ENCODE measurements around the gene ANTKMT.

Gene ANTKMT

DNA sequence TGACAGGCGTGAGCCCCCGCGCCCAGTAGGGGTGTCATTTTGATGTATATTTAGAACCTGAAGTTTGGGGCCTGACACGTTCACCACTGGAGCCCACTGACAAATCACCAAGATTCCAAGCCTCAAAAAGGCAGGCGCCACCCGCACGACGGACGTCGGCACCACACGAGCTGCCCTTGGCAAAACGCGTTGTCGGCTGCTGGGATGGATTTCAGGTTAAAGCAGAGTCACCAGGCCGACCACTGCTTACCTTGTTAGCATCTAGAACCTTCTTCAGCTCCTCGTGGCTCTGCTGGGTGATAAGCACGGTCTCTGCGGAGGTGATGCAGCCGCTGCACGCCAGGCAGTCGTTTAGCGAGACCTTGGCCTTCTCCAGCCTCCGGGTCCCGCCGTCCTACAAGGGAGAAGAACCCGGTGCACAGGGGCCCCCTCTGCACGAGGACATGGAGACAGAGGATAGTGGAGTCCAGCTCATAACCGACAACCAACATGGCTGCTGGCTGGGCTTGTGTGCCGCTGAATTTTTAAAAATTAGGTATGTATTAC lies 16.1 kb downstream of the ANTKMT start:
- H3K4me3 ChIP-seq (ENCODE audit: low read depth, low read length) = no peak overlapping the region
- peaks cover 7% of the 10 kb centered on the region for H3K79me2 ChIP-seq (ENCODE audit: control insufficient read depth, insufficient read depth, low read length, poor library complexity)
- no peak overlapping the region for H2AK5ac ChIP-seq (ENCODE audit: low read length)
- no peak for DNase-seq
- H3K4me1 ChIP-seq (ENCODE audit: control insufficient read depth in 1 of 2, insufficient read depth in 2 of 2, low read length in 2 of 2) = peaks cover 0 to 9% of the 10 kb centered on the region in 2 experiments
- H3K23ac ChIP-seq (ENCODE audit: low read length) = no peak overlapping the region
- no peak overlapping the region for H4K12ac ChIP-seq (ENCODE audit: low read depth, low read length)
- no peak overlapping the region for H3K27ac ChIP-seq (ENCODE audit: low read depth, low read length)
- no peaks in the 10 kb centered on the region for H3K27me3 ChIP-seq (ENCODE audit: insufficient read depth, low read length)
- peaks cover 8% of the 10 kb centered on the region for H3K79me1 ChIP-seq (ENCODE audit: low read length)
- H2BK12ac ChIP-seq (ENCODE audit: low read length) = no peak overlapping the region
- no peak overlapping the region for H2AFZ ChIP-seq (ENCODE audit: insufficient read depth, low read length, poor library complexity)
- no peak overlapping the region for H3K9ac ChIP-seq (ENCODE audit: low read length)
- H3K36me3 ChIP-seq (ENCODE audit: control insufficient read depth in 1 of 2, insufficient read depth in 2 of 2, low read length in 2 of 2) = peaks cover 43 to 51% of the 10 kb centered on the region in 2 experiments
- no peak overlapping the region for H3K4me2 ChIP-seq (ENCODE audit: low read length)
- no peak overlapping the region for H4K8ac ChIP-seq (ENCODE audit: low read depth, low read length)
- H3K18ac ChIP-seq (ENCODE audit: low read length) = no peak overlapping the region
- WGBS (ENCODE audit: extremely low coverage, insufficient coverage, insufficient read length) = no CpG with 5 or more reads among the region's 29 CpGs
- no peak overlapping the region for H3K4ac ChIP-seq (ENCODE audit: low read depth, low read length)
- H2BK120ac ChIP-seq (ENCODE audit: insufficient read depth, low read length, poor library complexity) = no peak overlapping the region
- H4K91ac ChIP-seq (ENCODE audit: low read depth, low read length) = no peak overlapping the region
- H3K14ac ChIP-seq (ENCODE audit: low read length) = no peak overlapping the region
- H3K9me3 ChIP-seq (ENCODE audit: insufficient read depth, low read depth, low read length) = no peaks in the 10 kb centered on the region
- H2BK5ac ChIP-seq (ENCODE audit: low read depth, low read length, poor library complexity) = no peak overlapping the region

DNA sequence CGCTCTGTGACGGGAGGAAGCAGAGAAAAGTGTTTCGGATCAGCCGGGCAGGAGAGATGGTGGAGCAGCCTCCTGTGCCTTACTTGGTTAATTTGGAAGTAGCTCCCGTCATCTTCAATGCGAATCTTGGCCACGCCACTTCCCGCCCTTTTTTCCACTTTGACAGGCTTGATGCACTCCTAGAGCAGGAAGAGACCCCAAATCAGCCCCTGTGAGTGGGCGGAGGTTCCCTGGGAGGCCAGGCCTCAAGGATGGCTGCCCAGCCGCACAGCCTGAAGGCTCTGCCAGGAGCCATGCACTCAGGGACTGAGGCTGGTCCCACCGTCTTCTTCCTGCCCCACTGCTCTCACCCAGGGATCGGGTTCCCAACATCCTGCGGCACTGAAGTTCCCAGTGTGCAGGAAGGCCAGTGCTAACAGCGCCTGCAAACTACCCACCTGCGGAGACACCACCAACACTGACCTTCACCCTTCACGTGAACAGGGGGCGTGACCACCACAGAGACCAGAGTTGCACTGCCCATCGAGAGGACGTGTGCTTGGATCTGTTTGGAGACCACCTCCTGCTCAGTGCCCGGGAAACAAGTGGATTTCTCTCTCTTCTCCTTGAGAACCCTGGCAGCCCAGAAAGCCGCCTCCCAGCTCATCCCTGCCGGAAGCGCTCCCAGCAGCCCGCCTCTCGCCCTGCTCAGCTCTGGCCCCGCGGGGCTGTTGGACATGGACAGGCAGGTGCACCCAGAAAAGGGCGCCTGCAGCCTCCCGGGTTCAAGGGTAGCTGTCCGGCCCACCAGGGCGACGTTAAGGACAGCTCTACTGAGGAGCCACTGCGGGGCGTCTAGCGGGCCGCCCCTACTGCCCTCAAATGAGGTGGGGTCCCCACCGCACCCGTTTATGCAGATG lies 18.9 kb downstream of the ANTKMT start:
- Histone ChIP-seq H3K18ac (ENCODE audit: low read length) (peak overlapping the region; percentile 62), H3K9me3 (ENCODE audit: insufficient read depth, low read depth, low read length) (no peaks in the 10 kb centered on the region), H3K27ac (ENCODE audit: low read depth, low read length) (no peak overlapping the region), H4K91ac (ENCODE audit: low read depth, low read length) (peak overlapping the region; percentile 90), H3K4me2 (ENCODE audit: low read length) (peak overlapping the region; percentile 96), H3K9ac (ENCODE audit: low read length) (peak overlapping the region; percentile 72), H2BK5ac (ENCODE audit: low read depth, low read length, poor library complexity) (no peak overlapping the region), H3K4me3 (ENCODE audit: low read depth, low read length) (peak overlapping the region; percentile 87), H2BK120ac (ENCODE audit: insufficient read depth, low read length, poor library complexity) (peak overlapping the region; percentile 52), H3K4ac (ENCODE audit: low read depth, low read length) (peak overlapping the region; percentile 77), H4K8ac (ENCODE audit: low read depth, low read length) (peak overlapping the region; percentile 91), H3K27me3 (ENCODE audit: insufficient read depth, low read length) (no peaks in the 10 kb centered on the region), H2BK12ac (ENCODE audit: low read length) (no peak overlapping the region), H3K14ac (ENCODE audit: low read length) (peak overlapping the region; percentile 84), H3K4me1 (ENCODE audit: control insufficient read depth in 1 of 2, insufficient read depth in 2 of 2, low read length in 2 of 2) (peaks cover 0 to 9% of the 10 kb centered on the region in 2 experiments), H3K79me1 (ENCODE audit: low read length) (peaks cover 8% of the 10 kb centered on the region), H3K23ac (ENCODE audit: low read length) (no peak overlapping the region), H3K79me2 (ENCODE audit: control insufficient read depth, insufficient read depth, low read length, poor library complexity) (peaks cover 7% of the 10 kb centered on the region), H3K36me3 (ENCODE audit: control insufficient read depth in 1 of 2, insufficient read depth in 2 of 2, low read length in 2 of 2) (peaks cover 23 to 25% of the 10 kb centered on the region in 2 experiments), H2AFZ (ENCODE audit: insufficient read depth, low read length, poor library complexity) (peak overlapping the region; percentile 62), H2AK5ac (ENCODE audit: low read length) (peak overlapping the region; percentile 66), H4K12ac (ENCODE audit: low read depth, low read length) (peak overlapping the region; percentile 81)
- WGBS (ENCODE audit: extremely low coverage, insufficient coverage, insufficient read length) = no CpG with 5 or more reads among the region's 38 CpGs
- DNase-seq = no peak

DNA sequence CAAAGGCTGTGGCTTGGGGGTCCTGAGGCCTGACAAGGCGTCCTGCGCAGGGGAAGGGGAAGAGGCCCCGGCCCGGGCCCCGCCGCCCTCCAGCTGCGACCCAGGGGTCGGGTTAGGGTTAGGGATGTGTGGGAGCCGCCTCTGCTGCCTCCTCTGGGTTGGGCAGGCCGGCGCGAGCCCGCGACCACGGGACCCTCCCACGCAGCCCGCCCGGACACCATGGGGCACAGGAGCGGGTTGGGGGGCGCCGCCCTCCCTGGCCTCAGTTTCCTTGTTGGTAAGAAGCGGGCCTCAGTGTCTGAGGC lies 19.5 kb downstream of the ANTKMT start:
- H3K27me3 ChIP-seq (ENCODE audit: insufficient read depth, low read length) = no peaks in the 10 kb centered on the region
- peak overlapping the region; percentile 90 for H4K91ac ChIP-seq (ENCODE audit: low read depth, low read length)
- peak overlapping the region; percentile 87 for H3K4me3 ChIP-seq (ENCODE audit: low read depth, low read length)
- peak overlapping the region; percentile 81 for H4K12ac ChIP-seq (ENCODE audit: low read depth, low read length)
- H3K4me2 ChIP-seq (ENCODE audit: low read length) = peak overlapping the region; percentile 96
- DNase-seq = no peak
- peaks cover 8% of the 10 kb centered on the region for H3K79me1 ChIP-seq (ENCODE audit: low read length)
- peak overlapping the region; percentile 62 for H2AFZ ChIP-seq (ENCODE audit: insufficient read depth, low read length, poor library complexity)
- peak overlapping the region; percentile 77 for H3K4ac ChIP-seq (ENCODE audit: low read depth, low read length)
- no peaks in the 10 kb centered on the region for H3K9me3 ChIP-seq (ENCODE audit: insufficient read depth, low read depth, low read length)
- H2BK5ac ChIP-seq (ENCODE audit: low read depth, low read length, poor library complexity) = peak overlapping the region; percentile 44
- peaks cover 18 to 20% of the 10 kb centered on the region in 2 experiments for H3K36me3 ChIP-seq (ENCODE audit: control insufficient read depth in 1 of 2, insufficient read depth in 2 of 2, low read length in 2 of 2)
- peaks cover 0 to 9% of the 10 kb centered on the region in 2 experiments for H3K4me1 ChIP-seq (ENCODE audit: control insufficient read depth in 1 of 2, insufficient read depth in 2 of 2, low read length in 2 of 2)
- H3K14ac ChIP-seq (ENCODE audit: low read length) = peak overlapping the region; percentile 84
- no peak overlapping the region for H2BK12ac ChIP-seq (ENCODE audit: low read length)
- peak overlapping the region; percentile 66 for H2AK5ac ChIP-seq (ENCODE audit: low read length)
- peak overlapping the region; percentile 52 for H2BK120ac ChIP-seq (ENCODE audit: insufficient read depth, low read length, poor library complexity)
- peak overlapping the region; percentile 72 for H3K9ac ChIP-seq (ENCODE audit: low read length)
- H4K8ac ChIP-seq (ENCODE audit: low read depth, low read length) = peak overlapping the region; percentile 91
- peaks cover 7% of the 10 kb centered on the region for H3K79me2 ChIP-seq (ENCODE audit: control insufficient read depth, insufficient read depth, low read length, poor library complexity)
- no CpG with 5 or more reads among the region's 22 CpGs for WGBS (ENCODE audit: extremely low coverage, insufficient coverage, insufficient read length)
- peak overlapping the region; percentile 62 for H3K18ac ChIP-seq (ENCODE audit: low read length)
- H3K23ac ChIP-seq (ENCODE audit: low read length) = no peak overlapping the region
- H3K27ac ChIP-seq (ENCODE audit: low read depth, low read length) = peak overlapping the region; percentile 5

DNA sequence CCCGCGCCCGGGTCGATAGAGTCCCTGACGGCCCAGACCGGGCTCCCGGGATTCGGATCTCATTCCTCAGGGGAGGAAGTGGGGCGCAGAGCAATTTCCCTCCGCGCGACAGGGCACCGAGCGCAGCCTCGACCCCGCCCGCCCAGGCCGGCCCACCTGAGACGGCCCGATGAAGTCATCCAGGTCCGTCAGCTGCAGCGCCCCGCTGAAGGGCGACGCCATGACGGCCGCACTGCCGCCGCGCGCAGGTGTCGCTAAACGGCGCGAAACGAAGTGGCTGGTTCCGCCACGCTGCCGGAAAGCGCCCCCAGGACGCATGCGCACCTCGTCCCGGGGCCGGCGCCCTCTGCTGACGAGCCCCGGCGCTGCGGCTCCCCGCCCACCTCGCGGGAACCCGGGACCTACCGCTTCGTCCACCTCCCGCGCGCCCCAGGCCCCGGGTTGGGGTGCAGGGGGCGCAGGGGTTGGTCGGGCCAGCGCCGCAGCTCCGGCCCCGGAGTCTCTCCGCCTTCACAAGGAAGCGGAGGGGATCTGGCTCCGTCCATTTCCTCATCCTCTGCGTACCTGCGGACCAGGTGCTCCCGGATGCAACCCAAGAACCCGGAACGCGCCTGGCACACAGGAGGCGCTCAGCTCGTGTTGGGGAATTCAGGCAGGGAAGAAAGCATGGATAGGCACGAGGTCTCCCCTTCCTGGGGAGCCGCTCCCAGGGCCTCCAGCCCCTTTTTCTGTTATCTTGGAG lies 20.0 kb downstream of the ANTKMT start, which contains the start of gene CIAO3:
TSS of gene CIAO3 (minus strand) at position 234 of the 742 bp plus-strand sequence. CDS start at position 222, 12 bp downstream.
- H3K4me3 ChIP-seq (ENCODE audit: low read depth, low read length) = peak within 1 kb of the TSS; percentile 87
- WGBS (ENCODE audit: extremely low coverage, insufficient coverage, insufficient read length) = no CpG with 5 or more reads among the region's 79 CpGs
- H4K8ac ChIP-seq (ENCODE audit: low read depth, low read length) = peak within 1 kb of the TSS; percentile 91
- peak; percentile 82 to 94 for DNase-seq
- H2BK5ac ChIP-seq (ENCODE audit: low read depth, low read length, poor library complexity) = peak within 1 kb of the TSS; percentile 44
- peak within 1 kb of the TSS; percentile 5 for H3K27ac ChIP-seq (ENCODE audit: low read depth, low read length)
- H3K14ac ChIP-seq (ENCODE audit: low read length) = peak within 1 kb of the TSS; percentile 84
- peak within 1 kb of the TSS; percentile 77 for H3K4ac ChIP-seq (ENCODE audit: low read depth, low read length)
- peaks cover 0 to 9% of the 10 kb centered on the region in 2 experiments for H3K4me1 ChIP-seq (ENCODE audit: control insufficient read depth in 1 of 2, insufficient read depth in 2 of 2, low read length in 2 of 2)
- H2AK5ac ChIP-seq (ENCODE audit: low read length) = peak within 1 kb of the TSS; percentile 66
- H3K36me3 ChIP-seq (ENCODE audit: control insufficient read depth in 1 of 2, insufficient read depth in 2 of 2, low read length in 2 of 2) = peaks cover 13 to 15% of the 10 kb centered on the region in 2 experiments
- H3K27me3 ChIP-seq (ENCODE audit: insufficient read depth, low read length) = no peaks in the 10 kb centered on the region
- no peak within 1 kb of the TSS for H2BK12ac ChIP-seq (ENCODE audit: low read length)
- H3K18ac ChIP-seq (ENCODE audit: low read length) = peak within 1 kb of the TSS; percentile 62
- peak within 1 kb of the TSS; percentile 86 for H3K9ac ChIP-seq (ENCODE audit: low read length)
- H3K79me2 ChIP-seq (ENCODE audit: control insufficient read depth, insufficient read depth, low read length, poor library complexity) = peaks cover 7% of the 10 kb centered on the region
- H3K23ac ChIP-seq (ENCODE audit: low read length) = no peak within 1 kb of the TSS
- no peaks in the 10 kb centered on the region for H3K9me3 ChIP-seq (ENCODE audit: insufficient read depth, low read depth, low read length)
- peaks cover 8% of the 10 kb centered on the region for H3K79me1 ChIP-seq (ENCODE audit: low read length)
- H4K91ac ChIP-seq (ENCODE audit: low read depth, low read length) = peak within 1 kb of the TSS; percentile 90
- H2AFZ ChIP-seq (ENCODE audit: insufficient read depth, low read length, poor library complexity) = peak within 1 kb of the TSS; percentile 73
- peak within 1 kb of the TSS; percentile 81 for H4K12ac ChIP-seq (ENCODE audit: low read depth, low read length)
- H3K4me2 ChIP-seq (ENCODE audit: low read length) = peak within 1 kb of the TSS; percentile 96
- H2BK120ac ChIP-seq (ENCODE audit: insufficient read depth, low read length, poor library complexity) = peak within 1 kb of the TSS; percentile 52
